GM21526 (cell line): ENCODE results near the gene SAMD8.
"Not testable (repeated sequence)": the region's sequence is repeated elsewhere in the genome, so short reads cannot be mapped to it uniquely, and the experiment has no call there.

Experiments used
- ATAC-seq: cut with Tn5 transposase; IDR thresholded peaks from one replicate; pipeline ENCODE4 v1.9.1; 2021; ENCODE audit warnings: moderate library complexity; ENCODE audit not compliant: unreplicated experiment, low FRiP score

SAMD8 gene

GRCh38 chr10:75189266-75190096 lies 78.0 kb downstream of the SAMD8 start:
- no peak for ATAC-seq

GRCh38 chr10:75191821-75192568 lies 80.5 kb downstream of the SAMD8 start:
- ATAC-seq = no peak

- not testable (repeated sequence) for ATAC-seq
These were observed 83.2 kb downstream of the SAMD8 start for GRCh38 chr10:75194625-75195024.

- no peak for ATAC-seq
These were observed 83.7 kb downstream of the SAMD8 start for GRCh38 chr10:75195035-75195763.

- no peak for ATAC-seq
These were observed 85.6 kb downstream of the SAMD8 start for GRCh38 chr10:75197066-75197465.

GRCh38 chr10:75197906-75198305 lies 86.5 kb downstream of the SAMD8 start:
- ATAC-seq = no peak

- ATAC-seq = not testable (repeated sequence)
These were observed 88.5 kb downstream of the SAMD8 start for GRCh38 chr10:75199949-75200348.

GRCh38 chr10:75201793-75202307 lies 90.4 kb downstream of the SAMD8 start:
- ATAC-seq = no peak

- ATAC-seq = no peak
These were observed 91.0 kb downstream of the SAMD8 start for GRCh38 chr10:75202321-75203045.

- not testable (repeated sequence) for ATAC-seq
These were observed 91.7 kb downstream of the SAMD8 start for GRCh38 chr10:75203046-75203620.

- ATAC-seq = no peak
These were observed 92.3 kb downstream of the SAMD8 start for GRCh38 chr10:75203724-75204123.

- ATAC-seq = no peak
These were observed 94.5 kb downstream of the SAMD8 start for GRCh38 chr10:75205908-75206307.

- not testable (repeated sequence) for ATAC-seq
These were observed 95.2 kb downstream of the SAMD8 start for GRCh38 chr10:75206638-75207037.

- ATAC-seq = no peak
These were observed 95.8 kb downstream of the SAMD8 start for GRCh38 chr10:75207079-75207856.

- ATAC-seq = no peak
These were observed 96.3 kb downstream of the SAMD8 start for GRCh38 chr10:75207857-75208144.

GRCh38 chr10:75208181-75208580 lies 96.7 kb downstream of the SAMD8 start:
- ATAC-seq = no peak

GRCh38 chr10:75209086-75209920 lies 97.8 kb downstream of the SAMD8 start:
- ATAC-seq = no peak

GRCh38 chr10:75209921-75210281 lies 98.4 kb downstream of the SAMD8 start:
- peak; percentile 58 for ATAC-seq
